ENCODE measurements around the gene NT5DC3.

The NT5DC3 gene

DNA sequence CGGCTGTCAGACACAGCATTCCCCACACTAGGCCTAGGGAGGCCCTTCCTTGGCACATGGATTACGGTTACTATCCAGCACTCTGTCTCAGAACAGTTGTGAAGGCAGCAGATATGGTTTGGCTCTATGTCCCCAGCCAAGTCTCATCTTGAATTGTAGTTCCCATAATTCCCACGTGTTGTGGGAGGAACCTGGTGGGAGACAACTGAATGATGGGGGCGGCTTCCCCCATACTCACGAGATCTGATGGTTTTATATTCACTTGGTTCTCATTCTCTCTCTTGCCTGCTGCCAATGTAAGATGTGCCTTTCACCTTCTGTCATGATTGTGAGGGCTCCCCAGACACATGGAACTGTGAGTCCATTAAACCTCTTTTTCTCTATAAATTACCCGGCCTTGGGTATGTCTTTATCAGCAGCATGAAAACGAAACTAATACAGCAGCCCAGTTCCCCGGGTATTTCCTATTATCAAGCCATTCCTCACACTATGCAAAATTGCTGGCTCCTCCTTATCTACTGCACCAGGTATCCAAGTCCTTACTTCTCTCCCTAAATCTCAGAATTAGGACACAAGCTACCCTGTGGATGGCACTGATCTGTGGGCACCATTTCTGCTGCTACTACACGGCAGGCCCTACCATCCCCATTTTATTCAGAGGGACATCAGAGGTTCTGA lies 33.3 kb downstream of the NT5DC3 start:
- no peak for DNase-seq

DNA sequence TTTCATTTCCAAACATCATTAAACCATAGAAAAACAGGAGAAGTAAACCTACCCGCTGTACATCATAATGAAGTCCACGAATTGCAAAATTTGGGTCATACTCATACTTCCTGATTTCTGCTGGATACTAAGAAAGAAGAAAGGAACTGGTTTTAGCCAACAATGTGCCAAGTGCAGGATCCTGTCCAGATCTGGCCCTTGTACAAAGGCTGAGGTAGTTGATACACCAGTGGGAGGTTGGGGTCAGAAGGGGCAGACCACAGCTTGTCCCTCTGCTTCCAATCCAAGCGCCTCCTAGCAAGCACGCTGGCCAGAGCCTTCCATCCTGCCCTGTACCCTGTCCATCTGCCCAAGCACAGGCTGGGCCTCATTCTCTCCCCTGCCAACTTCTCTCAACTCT lies 34.2 kb downstream of the NT5DC3 start:
- DNase-seq, result no peak

DNA sequence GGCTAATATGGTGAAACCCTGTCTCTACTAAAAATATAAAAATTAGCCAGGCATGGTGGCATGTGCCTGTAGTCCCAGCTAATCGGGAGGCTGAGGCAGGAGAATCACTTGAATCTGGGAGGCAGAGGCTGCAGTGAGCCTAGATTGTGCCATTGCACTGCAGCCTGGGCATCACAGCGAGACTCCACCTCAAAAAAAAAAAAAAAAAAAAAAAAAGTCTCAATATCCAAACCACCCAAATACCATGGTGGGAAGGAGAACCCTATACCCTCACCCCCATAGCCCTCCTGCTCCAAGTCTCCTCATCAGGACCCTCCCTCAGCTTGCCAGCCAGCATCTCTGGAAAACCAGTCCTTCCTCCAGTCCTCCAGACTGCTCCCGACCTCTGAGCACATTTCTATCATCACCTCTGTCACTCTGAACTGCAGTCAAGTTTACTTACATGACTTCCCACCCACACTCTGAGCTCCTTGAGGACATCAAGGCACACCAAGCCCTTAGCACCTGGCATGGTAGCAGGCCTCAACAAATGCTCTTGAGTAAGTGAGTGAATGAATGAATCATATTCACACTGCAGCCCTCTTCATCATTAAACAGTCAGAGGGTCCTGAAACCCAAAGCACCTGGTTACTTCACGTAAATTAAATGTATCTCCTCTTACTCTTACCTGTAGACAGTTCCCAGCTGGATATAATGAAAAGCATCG lies 35.2 kb downstream of the NT5DC3 start:
- no peak for DNase-seq

DNA sequence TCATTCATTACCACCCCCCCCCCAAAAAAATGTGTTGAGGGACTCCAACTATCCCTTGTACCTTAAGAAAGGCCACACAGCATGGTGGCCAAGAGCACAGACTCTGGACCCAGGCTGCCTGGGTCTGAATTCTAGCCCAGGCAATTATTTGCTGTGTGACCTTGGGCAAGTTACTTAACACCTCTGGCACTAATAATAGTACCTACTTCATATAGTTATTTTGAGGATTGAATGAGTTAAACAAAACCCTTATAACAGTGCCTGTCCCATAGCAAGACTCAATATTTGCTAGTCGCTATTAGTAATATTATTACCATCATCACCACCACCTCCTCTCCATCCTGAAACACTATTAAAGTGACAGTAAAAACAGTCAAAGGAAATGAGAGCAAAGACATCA lies 37.2 kb downstream of the NT5DC3 start:
- DNase-seq, result no peak

DNA sequence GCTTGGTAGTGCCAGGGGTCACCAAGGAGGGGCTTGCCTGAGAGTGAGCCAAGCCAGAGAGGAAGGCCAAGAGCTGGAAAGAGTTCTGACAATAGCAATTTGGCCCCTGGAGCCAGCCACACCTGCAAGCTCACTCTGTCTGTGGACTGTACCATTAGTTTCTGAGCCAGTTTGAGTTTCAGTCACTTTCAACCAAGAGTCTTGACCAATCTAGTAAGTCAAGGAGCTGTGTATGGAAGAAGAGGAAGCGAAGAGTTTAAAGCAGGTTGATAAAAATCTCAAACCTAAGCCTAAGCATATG lies 38.5 kb downstream of the NT5DC3 start:
- no peak for DNase-seq

DNA sequence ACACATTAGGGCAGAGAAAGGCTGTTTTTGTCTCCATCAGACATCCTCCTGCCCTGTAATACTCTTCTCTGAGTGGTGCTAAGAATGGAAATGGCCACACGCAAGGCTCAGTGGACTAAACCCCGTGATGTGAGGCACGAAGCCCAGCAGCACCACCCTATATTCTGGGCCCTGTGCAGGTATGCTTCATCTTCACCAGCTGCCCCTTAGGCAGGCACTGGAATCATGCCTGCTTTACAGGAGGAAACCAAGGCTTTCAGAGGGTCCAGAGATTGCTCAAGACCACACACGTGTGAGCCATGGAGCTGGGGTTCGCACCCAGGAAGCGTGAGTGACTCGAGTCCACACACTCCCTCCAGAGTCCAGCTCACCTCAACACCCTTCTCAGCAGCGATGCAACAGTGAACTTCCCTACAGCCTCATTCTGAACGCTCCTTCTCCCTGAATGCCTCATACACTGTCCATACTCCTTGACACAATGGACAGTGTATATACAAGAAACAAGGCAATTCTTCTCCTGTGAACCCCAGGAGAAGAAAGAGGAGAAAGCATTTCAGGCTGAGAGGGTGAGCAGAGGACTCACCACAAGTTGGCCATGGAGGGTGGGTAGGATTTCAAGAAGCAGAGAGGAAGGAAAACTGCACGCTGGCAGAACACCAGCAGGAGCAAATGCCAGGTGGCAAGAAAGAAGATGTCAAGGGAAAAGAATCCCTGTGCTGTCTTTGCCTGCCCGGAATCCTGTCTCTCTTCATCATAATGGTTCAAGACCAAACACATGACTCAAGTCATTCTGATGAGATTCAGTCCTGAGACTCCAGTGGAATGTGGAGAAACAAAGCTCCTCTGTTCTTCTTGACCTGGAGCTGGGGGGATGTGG lies 39.1 kb downstream of the NT5DC3 start:
- no peak for DNase-seq

DNA sequence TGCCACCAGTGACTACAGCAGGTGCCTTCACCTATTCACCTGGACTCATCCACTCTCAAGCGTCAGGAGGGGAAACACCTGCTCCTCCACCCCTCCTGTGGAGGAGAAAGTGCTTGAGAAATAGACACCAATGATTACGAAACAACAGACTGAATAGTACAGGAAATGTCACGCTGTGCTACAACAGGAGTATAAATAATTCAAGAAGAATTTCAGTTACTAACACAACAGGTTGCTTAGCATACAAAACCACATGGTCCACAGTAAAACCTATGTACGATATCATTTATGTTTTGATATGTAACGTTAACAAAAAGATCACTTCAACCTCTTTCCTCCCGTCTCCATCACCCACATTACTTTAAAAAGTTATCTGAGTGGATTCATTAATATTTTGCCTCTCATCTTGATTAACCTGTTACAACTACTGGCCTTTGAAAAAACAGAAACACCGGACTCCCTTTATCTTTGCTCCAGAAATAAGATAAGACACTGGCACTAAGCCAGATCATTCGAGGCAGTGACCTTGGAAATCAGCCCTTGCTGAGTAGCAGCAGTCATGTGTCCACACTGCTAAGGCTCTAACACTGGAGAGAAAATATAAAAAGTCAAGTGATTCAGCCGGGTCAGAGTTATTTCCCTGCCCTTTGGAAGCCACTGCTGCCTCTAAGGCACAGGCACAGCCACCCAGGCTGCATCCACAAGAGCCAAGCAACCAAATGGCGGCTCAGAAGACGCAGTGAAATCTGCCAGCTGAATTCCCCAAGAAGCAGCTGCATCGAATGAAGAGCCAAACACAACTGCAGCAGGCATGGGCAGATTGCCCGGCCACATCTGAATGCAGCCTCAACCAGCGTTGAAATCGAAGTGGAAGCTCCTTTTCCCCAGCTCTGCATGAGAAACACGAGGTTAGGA lies 40.9 kb downstream of the NT5DC3 start:
- DNase-seq, result no peak

DNA sequence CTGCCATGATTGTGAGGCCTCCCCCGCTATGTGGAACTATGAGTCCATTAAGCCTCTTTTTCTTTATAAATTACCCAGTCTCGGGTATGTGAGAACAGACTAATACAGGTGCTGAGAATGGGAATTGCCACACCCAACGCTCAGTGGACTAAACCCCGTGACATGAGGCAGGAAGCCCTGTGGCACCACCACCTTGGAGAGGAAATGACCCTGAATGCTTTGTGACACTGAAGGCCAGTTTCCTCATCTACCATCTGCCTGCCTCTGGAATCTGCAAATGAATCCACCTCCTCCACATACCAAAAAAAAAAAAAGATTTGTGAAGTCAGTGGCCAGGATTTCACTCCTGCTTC lies 41.6 kb downstream of the NT5DC3 start:
- no peak for DNase-seq

DNA sequence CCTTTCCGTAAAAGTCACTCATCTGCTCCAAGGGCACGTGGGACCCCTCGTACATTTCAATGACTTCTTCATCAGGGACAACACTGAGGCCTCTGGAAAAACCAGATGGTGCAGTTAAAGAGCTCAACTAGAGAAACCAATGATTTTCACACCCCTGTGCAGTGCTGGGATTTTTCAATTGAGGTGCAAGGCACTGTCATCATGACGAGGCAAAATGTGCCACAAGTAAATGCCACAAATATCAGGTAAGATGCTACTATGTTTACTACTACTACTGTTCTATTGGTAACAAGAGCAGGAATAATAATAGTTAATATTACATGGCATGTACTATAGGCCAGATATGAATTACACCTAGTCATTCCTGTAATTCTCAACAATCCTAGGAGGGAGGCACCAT lies 42.4 kb downstream of the NT5DC3 start:
- DNase-seq, result no peak

DNA sequence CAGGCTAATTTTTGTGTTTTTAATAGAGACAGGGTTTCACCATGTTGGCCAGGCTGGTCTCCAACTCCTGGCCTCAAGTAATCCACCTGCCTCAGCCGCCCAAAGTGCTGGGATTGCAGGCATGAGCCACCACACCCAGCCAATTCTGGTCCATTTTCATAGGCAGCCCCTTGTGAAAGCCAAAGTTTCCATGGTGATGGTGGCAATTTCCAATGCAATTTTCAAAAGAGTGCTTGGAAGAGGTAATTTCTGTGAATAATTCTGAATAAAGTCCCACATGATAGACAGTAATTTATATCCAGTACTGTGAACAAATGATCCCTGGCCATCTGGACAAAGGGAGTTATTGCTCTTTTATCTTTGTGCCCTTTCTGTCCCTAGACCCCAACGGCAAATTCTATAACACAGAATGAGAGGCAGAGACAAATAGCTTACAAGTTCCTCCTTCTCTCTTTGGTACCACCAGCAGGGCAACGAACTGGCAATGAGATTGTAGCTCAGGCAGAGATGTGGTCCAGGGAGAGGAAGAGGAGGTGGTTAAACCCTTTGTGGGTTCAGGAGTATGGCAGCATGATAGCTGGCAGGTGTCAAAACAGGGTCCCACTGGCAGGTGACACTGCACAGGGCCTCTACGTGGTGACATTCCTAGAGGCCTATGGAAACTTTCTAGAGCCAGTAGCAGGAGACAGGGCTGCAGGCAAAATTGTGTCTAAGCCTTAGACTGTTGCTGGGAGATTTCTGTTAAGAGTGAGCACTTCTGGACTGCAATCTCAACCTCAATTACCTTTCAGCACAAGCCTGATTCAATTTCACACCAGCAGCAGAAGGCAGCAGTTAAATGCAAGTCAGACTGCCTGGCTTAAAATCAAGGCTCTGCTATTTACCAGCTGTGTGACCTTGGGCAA lies 46.5 kb downstream of the NT5DC3 start:
- DNase-seq, result no peak

DNA sequence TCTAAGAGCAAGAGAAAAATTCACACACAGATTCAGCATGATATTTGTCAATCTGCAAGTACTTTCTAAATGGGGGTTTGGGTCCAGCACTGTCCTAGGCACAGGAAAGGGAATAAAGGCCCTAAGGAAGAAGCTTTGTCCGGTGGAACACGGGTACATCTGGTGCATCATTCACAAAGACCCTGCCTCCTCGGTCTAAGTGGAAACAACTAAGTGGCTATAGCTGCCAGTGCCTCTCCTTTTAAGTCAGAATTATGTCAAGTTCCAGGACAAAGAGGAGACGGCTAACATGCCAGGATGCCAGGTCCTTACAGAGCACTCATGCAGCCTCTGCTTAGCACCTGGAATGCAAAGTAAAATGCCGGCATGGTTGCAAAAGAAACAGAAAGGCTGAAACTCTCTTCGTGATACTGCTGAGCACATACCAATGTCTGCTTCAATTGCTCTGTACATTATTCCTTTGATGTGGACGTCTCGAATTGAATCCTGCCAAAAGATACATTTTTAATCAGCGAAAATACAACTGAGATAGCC lies 47.5 kb downstream of the NT5DC3 start:
- no peak for DNase-seq

DNA sequence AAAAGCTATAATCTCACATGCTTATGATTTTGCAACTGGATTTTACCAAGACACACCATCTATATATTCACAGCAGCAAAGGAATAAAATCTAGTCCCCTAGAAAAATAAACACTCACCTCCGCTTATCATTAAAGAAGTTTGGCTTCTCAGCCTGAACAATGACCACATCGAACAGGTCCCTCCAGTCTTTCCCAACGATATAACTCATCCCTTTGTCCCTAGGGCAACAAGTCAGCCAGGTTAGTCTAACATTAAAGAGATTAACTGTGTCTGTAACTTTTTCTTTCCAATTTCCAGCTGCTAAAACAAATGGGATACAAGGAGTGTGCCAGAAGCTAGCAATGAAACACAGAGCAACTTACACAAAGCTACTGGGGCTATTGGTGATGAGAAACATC lies 48.0 kb downstream of the NT5DC3 start:
- no peak for DNase-seq

DNA sequence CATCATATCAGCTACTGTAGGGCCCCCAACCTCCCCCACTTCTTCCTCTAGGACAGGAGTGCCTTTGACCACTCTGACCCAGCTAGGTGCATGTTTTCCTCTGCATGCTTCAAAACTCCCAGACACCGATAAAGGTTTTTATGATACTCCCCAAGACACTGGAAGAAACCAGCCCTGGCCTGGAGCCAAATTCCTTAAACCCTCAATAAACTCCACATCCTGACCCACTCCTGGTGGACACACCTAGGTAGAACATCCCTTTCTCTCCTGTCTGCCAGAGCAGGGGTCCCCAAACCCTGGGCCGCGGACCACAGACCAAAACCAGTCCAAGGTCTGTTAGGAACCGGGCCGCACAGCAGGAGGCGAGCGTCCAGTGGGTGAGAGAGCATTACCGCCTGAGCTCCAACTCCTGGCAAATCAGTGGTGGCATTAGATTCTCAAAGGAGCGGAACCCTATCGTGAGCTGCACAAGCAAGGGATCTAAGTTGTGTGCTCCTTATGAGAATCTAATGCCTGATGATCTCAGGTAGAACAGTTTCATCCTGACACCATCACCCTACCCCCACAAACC lies 49.6 kb downstream of the NT5DC3 start:
- no peak for DNase-seq

DNA sequence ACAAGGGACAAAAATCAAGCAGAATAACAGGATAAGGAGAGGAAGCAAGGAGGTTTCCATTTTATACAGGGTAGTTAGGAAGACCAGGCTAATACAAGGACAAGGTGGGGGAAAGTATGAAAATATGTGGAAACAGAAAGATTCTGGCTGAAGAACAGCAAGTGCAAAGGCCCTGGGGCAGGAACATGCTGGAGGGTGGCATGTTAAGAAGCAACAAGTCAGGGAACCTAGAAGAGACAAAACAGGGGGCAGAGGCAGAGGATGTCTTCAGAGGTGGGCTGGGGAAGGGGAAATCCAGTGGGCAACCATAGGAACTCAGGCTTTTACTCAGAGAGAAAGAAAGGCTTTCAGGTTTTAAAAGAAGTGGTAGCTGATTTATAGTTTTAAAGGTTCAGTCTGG lies 54.8 kb downstream of the NT5DC3 start:
- DNase-seq, result no peak

DNA sequence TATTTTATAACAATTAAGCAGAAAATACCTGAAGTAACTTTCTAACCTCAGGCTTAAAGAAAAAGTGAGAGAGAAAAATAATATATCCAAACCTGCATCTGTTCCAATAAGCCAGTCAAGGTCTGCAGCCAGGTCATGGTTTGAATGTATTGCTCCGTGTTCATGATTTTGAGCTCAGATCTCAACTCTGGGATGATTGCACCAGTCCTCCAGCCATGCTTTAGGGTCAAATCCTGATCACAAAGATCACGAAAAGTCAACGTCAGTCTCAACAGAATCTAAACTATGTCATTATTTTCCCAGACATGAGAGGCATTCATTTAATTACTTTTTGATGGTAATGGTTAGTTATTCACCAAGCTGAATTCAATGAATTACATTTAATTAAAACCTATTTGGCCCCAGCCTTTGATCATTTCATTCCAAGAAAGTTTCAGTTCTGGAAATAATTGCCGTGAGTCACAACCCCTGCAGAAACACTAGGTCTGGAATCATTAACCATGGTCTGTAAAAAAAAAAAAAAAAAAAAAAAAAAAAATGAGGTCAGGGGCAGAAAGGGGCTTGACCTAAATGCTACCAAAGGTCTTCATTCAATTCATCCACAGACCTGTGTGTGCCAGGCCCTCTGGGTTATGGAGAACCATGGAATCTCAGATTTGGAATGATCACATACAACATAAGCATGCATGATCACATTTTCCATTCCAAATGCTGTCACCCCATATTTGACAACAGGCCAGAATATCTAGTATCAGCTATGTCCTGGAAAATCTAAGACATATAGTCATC lies 55.6 kb downstream of the NT5DC3 start:
- no peak for DNase-seq

DNA sequence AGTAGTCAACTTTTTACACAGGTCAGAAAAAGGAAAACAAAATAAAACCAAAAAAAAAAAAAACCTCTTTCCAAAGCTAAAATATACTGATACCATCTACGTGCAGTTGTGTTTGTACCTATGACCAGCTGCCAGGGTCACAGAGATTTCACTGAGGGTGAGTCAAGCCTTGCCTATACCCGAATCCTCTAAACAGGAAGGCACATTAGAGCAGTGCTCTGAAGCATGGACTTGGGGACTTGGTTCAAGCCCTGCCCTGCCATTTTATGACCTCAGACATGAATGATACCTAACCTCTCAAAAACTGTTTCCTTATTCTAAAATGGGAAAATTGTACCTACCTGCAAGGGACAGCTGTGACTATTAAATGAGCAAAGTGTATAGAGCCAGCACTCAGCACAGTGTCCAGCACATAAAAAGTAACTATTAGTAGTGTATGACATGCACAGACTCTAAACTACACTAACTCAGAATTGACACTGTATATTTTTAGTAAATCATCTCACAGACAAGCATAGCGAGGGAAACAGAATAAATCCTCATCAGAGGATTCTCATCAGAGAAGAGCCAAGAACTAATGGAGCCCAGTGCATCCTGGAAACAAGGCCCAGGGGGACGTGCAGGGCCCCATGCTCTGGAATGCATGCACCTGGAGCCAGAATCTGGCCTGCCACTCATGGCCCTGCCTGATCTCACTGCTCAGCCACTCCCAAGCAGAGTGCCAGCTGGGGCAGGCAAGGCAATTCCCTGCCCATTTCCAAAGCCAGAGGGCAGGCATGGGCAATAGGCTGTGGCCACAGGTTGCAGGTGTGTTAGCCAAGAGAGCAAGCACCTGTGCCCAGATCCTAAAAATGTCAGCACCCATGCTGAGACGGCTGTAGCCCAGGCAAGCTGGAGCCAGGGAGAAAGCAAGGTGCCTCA lies 57.0 kb downstream of the NT5DC3 start:
- DNase-seq, result no peak

DNA sequence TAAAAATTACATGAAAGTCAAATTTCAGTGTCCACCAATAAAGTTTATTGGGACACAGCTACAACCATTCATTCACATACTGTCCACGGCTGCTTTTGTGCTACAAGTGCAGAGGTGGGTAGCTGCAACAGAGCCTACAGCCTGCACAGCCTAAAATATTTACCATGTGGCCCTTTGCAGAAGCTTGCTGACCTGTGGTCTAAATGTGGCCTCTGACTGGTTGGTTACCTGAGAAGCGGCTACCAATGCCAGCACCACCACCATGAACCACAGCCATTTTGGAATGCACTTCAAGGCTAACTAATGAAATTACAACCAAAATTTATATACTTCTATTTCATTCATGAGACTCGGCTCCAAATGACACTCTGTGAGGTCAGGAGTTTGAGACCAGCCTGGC lies 58.6 kb downstream of the NT5DC3 start:
- DNase-seq, result no peak

DNA sequence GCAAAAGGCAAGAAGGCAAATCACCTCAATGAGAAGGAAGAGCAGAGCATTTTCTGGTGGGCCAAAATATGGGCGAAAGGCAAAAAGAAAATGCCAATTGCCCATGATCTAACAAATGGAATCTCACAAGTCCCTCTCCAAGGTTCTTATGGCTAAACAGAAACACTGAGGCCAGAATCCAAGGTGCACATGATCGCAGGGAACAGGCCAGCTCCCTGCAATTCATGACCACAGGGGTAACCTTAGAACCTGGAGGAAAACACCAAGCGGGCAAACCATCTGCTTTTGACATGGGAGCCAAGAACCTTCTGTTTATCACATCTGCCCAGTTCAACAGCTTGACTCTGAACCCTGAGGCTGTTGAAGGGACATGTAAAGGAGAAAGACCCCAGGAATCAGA lies 60.0 kb downstream of the NT5DC3 start:
- no peak for DNase-seq

DNA sequence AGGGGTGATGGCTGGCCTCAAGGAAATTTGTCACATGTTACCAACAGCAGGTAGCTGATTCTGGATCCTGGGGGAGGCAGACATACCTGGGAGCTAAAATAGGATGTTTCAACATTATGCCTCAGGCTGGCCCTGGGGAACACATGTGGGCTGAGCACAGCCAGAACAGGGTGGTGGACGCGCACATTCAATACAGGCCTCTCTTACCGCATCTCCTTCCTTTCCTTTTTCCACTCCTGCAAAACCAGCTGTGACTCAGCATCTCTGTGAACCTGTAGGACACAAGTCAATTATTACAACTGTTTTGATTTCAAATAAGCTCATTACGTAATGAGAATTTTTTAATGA lies 61.0 kb downstream of the NT5DC3 start:
- no peak for DNase-seq

All from stimulated activated CD4-positive, alpha-beta T cell treated with anti-CD3 and anti-CD28 coated beads, Interleukin-4, amount 100 ng/mL, for 1 hour (primary cell).